ENCODE measurements around the gene GRM8.

DNA sequence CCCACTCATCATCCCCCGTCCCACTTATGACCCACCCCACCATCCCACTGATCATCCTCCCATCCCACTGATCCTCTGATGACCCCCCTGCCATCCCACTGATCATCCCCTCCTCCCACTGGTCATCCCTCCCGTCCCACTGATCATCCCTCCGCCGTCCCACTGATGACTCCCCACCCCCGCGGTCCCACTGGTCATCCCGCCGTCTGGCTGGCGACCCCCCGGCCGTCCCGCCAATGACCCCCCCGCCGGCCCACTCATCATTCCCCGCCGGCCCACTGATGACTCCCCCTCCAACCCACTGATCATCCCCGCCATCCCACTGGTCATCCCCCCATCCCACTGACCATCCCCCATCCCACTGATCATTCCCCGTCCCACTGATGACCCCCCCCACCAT is 161.1 kb downstream of the GRM8 start:
- TF ChIP-seq EZH2 (IDR thresholded peaks at IDR 0.05; ENCODE audit: borderline replicate concordance, insufficient read depth, low read length, poor library complexity, severe bottlenecking) (no peak), REST (IDR thresholded peaks at IDR 0.05; ENCODE audit: borderline replicate concordance) (no peak), TAF1 (IDR thresholded peaks at IDR 0.05; ENCODE audit: low read depth) (no peak), CTCF (IDR thresholded peaks at IDR 0.05; ENCODE audit: poor library complexity, severe bottlenecking) (no peak), SMC3 (conservative IDR thresholded peaks at IDR 0.05; ENCODE audit: poor library complexity) (no peak), POLR2AphosphoS5 (IDR thresholded peaks at IDR 0.05) (no peak)

Data from neural cell (in vitro differentiated cells).